HepG2 (cell line): Measurements from ENCODE around the gene KRTAP10-6. TPM values are rescaled to one million over a fixed set of nuclear protein-coding genes. Genes with fewer than 3 reads are reported as not detected.
A peak's percentile ranks its signal among the peaks of the same experiment; 100 is the strongest.

Experiments used
- CCDC6 ChIP-seq: sonication (generic); formaldehyde crosslinking; IDR thresholded peaks from 2 replicates; pipeline ENCODE4 v1.8.1; 2022; ENCODE audit warnings: mild to moderate bottlenecking, missing genetic modification reagents, moderate library complexity
- ETV5 ChIP-seq: IDR thresholded peaks from 2 replicates; pipeline ENCODE4 v1.6.1; 2018; ENCODE audit warnings: missing biosample characterization, missing genetic modification reagents, inconsistent platforms, borderline replicate concordance
- KDM3A ChIP-seq: IDR thresholded peaks from 2 replicates; pipeline ENCODE4 v1.6.1; 2018; ENCODE audit warnings: low read depth, missing compliant biosample characterization
- KDM5A ChIP-seq: fragments of 200-600 bp; sonication (generic); IDR thresholded peaks from 2 replicates; pipeline ENCODE4 v1.7.0; 2018; ENCODE audit warnings: antibody characterized with exemption, mild to moderate bottlenecking, low read length, borderline replicate concordance
- RAD21 ChIP-seq: fragments of 450-650 bp; formaldehyde crosslinking; IDR thresholded peaks from 2 replicates; pipeline ENCODE4 v1.5.0; 2020; ENCODE audit warnings: mild to moderate bottlenecking
- ZNF776 ChIP-seq: sonication (generic); formaldehyde crosslinking; IDR thresholded peaks from 2 replicates; pipeline ENCODE4 v1.4.0; 2020; ENCODE audit warnings: mild to moderate bottlenecking, missing genetic modification reagents
- polyA plus RNA-seq, 8 experiments: library from polyadenylated mRNA; depleted of rRNA in 3 of 8; stranded (reverse) in 7 of 8; unstranded in 1 of 8; fragments of >200 nt; fragmentation: Illumina TruSeq in 4 of 8; extraction: Trizol in 4 of 8; gene quantifications; 2 replicates each; pipeline versions ENCODE4 v1.2.1 to v1.2.3, GENCODE V29; 2011 to 2016; ENCODE audit warnings: low read depth in 4 of 8, missing spikeins in 1 of 8, mixed read lengths in 1 of 8; ENCODE audit not compliant: insufficient read depth in 1 of 8
- total RNA-seq, 5 experiments: library from RNA; depleted of rRNA; stranded (reverse); fragments of >200 nt; fragmentation: Illumina TruSeq; extraction: Trizol; gene quantifications; 2 replicates each; pipeline ENCODE4 v1.2.3, GENCODE V29; 2016; ENCODE audit warnings: low read depth in 1 of 5
- TF ChIP-seq, protein P1 (sequence below): sonication (generic); formaldehyde crosslinking; IDR thresholded peaks from 2 replicates; pipeline ENCODE4 v1.9.0; 2021; ENCODE audit warnings: mild to moderate bottlenecking, missing genetic modification reagents
- TF ChIP-seq, protein P2 (sequence below): sonication (generic); formaldehyde crosslinking; conservative IDR thresholded peaks from 2 replicates; pipeline ENCODE4 v1.4.0; 2020; ENCODE audit warnings: mild to moderate bottlenecking, missing genetic modification reagents, moderate library complexity
- TF ChIP-seq, protein P3 (sequence below): sonication (generic); formaldehyde crosslinking; IDR thresholded peaks from 2 replicates; pipeline ENCODE4 v1.4.0; 2020; ENCODE audit warnings: mild to moderate bottlenecking, missing genetic modification reagents

KRTAP10-6 gene
- total and polyA plus RNA-seq, 2 of the 13 experiments (the other 11 are each of a cell fraction or from before 2014, with no cell fraction given): not detected

DNA sequence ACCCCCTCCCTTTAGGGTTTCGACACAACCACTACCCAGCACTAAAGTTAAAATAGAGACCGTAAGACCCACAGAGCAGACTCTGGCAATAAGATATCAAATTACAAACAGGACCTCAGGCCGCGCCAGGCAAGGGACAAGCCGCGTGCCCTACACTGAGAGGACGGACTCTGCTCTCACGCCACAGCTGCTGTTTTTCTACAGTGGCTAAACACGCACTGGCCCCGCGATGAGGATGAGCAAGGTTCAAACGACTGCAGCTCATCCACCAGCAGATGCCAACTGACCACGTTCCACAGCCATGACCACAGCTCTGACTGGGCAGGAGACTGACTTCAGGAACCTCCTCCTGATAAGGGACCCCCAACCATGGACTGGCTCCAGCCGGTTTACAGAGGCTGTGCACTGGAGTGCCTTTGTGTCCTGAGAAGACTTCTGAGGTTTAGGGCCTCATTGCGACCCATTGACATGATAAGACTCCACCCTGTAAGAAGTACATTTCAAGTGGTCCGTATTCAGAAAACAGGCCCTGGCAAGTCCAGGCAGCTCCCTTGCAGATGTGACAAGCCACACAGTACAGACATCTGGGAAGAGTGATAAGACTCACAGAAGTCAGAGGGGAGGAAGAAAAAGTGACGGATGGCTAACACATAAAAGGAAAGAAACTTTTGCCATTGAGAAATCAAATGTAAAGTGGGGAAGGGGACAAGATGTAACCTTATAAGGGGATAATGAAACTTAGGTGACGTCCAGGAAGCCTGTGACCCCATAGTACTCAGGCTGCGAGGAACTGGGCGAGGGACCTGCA is 1.5 kb upstream of the KRTAP10-6 start (continued):
- TF ChIP-seq, protein P1, sequence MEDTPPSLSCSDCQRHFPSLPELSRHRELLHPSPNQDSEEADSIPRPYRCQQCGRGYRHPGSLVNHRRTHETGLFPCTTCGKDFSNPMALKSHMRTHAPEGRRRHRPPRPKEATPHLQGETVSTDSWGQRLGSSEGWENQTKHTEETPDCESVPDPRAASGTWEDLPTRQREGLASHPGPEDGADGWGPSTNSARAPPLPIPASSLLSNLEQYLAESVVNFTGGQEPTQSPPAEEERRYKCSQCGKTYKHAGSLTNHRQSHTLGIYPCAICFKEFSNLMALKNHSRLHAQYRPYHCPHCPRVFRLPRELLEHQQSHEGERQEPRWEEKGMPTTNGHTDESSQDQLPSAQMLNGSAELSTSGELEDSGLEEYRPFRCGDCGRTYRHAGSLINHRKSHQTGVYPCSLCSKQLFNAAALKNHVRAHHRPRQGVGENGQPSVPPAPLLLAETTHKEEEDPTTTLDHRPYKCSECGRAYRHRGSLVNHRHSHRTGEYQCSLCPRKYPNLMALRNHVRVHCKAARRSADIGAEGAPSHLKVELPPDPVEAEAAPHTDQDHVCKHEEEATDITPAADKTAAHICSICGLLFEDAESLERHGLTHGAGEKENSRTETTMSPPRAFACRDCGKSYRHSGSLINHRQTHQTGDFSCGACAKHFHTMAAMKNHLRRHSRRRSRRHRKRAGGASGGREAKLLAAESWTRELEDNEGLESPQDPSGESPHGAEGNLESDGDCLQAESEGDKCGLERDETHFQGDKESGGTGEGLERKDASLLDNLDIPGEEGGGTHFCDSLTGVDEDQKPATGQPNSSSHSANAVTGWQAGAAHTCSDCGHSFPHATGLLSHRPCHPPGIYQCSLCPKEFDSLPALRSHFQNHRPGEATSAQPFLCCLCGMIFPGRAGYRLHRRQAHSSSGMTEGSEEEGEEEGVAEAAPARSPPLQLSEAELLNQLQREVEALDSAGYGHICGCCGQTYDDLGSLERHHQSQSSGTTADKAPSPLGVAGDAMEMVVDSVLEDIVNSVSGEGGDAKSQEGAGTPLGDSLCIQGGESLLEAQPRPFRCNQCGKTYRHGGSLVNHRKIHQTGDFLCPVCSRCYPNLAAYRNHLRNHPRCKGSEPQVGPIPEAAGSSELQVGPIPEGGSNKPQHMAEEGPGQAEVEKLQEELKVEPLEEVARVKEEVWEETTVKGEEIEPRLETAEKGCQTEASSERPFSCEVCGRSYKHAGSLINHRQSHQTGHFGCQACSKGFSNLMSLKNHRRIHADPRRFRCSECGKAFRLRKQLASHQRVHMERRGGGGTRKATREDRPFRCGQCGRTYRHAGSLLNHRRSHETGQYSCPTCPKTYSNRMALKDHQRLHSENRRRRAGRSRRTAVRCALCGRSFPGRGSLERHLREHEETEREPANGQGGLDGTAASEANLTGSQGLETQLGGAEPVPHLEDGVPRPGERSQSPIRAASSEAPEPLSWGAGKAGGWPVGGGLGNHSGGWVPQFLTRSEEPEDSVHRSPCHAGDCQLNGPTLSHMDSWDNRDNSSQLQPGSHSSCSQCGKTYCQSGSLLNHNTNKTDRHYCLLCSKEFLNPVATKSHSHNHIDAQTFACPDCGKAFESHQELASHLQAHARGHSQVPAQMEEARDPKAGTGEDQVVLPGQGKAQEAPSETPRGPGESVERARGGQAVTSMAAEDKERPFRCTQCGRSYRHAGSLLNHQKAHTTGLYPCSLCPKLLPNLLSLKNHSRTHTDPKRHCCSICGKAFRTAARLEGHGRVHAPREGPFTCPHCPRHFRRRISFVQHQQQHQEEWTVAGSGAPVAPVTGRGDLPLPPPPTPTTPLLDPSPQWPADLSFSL: peak; percentile 64; the same call in 1 of the 2 replicates
- TF ChIP-seq KDM5A (no peak), RAD21 (CRISPR knock-in tag) (peak; percentile 27; the same call in 1 of the 2 replicates), KDM3A (CRISPR knock-in tag) (peak; percentile 24; the same call in 1 of the 2 replicates), ZNF776 (CRISPR knock-in tag) (no peak), CCDC6 (CRISPR knock-in tag) (peak; percentile 84; the same call in 1 of the 2 replicates), ETV5 (CRISPR knock-in tag) (peak; percentile 23; the same call in 1 of the 2 replicates)
- TF ChIP-seq, protein P2, sequence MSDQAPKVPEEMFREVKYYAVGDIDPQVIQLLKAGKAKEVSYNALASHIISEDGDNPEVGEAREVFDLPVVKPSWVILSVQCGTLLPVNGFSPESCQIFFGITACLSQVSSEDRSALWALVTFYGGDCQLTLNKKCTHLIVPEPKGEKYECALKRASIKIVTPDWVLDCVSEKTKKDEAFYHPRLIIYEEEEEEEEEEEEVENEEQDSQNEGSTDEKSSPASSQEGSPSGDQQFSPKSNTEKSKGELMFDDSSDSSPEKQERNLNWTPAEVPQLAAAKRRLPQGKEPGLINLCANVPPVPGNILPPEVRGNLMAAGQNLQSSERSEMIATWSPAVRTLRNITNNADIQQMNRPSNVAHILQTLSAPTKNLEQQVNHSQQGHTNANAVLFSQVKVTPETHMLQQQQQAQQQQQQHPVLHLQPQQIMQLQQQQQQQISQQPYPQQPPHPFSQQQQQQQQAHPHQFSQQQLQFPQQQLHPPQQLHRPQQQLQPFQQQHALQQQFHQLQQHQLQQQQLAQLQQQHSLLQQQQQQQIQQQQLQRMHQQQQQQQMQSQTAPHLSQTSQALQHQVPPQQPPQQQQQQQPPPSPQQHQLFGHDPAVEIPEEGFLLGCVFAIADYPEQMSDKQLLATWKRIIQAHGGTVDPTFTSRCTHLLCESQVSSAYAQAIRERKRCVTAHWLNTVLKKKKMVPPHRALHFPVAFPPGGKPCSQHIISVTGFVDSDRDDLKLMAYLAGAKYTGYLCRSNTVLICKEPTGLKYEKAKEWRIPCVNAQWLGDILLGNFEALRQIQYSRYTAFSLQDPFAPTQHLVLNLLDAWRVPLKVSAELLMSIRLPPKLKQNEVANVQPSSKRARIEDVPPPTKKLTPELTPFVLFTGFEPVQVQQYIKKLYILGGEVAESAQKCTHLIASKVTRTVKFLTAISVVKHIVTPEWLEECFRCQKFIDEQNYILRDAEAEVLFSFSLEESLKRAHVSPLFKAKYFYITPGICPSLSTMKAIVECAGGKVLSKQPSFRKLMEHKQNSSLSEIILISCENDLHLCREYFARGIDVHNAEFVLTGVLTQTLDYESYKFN (CRISPR knock-in tag): peak; percentile 94
- TF ChIP-seq, protein P3, sequence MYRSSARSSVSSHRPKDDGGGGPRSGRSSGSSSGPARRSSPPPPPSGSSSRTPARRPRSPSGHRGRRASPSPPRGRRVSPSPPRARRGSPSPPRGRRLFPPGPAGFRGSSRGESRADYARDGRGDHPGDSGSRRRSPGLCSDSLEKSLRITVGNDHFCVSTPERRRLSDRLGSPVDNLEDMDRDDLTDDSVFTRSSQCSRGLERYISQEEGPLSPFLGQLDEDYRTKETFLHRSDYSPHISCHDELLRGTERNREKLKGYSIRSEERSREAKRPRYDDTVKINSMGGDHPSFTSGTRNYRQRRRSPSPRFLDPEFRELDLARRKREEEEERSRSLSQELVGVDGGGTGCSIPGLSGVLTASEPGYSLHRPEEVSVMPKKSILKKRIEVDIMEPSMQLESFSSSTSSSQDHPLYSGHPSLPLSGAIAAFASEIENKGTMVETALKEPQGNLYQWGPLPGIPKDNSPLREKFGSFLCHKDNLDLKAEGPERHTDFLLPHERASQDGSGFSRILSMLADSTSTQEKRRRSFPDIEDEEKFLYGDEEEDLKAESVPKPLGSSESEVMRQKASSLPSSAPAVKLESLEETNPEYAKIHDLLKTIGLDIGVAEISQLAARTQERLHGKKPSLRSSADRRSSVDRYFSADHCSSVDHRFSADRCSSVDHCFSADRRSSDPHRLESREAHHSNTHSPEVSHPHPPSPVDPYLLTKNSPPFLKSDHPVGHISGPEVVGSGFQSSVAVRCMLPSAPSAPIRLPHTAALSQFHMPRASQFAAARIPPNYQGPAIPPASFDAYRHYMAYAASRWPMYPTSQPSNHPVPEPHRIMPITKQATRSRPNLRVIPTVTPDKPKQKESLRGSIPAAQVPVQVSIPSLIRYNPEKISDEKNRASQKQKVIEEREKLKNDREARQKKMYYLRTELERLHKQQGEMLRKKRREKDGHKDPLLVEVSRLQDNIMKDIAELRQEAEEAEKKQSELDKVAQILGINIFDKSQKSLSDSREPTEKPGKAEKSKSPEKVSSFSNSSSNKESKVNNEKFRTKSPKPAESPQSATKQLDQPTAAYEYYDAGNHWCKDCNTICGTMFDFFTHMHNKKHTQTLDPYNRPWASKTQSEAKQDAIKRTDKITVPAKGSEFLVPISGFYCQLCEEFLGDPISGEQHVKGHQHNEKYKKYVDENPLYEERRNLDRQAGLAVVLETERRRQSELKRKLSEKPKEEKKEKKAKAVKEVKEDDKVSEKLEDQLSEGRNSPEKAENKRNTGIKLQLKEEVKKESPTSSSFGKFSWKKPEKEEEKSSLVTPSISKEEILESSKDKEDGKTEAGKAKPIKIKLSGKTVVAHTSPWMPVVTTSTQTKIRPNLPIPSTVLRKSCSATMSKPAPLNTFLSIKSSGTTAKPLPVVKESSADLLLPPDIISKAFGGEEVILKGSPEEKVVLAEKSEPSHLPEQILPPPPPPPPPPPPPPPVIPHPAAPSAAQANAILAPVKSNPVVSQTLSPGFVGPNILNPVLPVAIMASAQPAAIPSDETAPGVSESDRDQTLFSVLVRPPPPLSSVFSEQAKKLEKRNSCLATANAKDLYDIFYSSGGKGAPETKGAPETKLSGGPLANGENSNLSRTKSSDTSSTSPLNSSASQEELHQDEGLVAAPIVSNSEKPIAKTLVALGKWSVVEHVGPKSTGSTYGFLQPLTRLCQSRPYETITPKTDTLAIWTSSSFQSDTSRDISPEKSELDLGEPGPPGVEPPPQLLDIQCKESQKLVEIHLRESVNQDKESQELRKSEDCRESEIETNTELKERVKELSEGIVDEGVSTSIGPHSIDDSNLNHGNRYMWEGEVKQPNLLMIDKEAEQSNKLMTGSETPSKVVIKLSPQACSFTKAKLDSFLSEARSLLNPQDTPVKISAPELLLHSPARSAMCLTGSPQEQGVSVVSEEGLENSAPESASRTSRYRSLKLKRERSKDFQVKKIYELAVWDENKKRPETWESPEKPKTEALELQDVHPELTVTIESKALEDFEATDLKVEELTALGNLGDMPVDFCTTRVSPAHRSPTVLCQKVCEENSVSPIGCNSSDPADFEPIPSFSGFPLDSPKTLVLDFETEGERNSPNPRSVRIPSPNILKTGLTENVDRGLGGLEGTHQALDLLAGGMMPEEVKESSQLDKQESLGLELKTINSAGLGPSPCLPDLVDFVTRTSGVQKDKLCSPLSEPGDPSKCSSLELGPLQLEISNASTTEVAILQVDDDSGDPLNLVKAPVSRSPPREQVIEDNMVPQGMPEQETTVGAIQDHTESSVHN (CRISPR knock-in tag): no peak
